NCI-H2107 (cell line): ENCODE results near the gene AHCYL2.
"Not testable (repeated sequence)": the region's sequence is repeated elsewhere in the genome, so short reads cannot be mapped to it uniquely, and the experiment has no call there.

ENCODE experiments used
- DNase-seq: peaks from one replicate; lab custom pipeline; 2025; lab: John Stamatoyannopoulos, UW

AHCYL2 gene

DNA sequence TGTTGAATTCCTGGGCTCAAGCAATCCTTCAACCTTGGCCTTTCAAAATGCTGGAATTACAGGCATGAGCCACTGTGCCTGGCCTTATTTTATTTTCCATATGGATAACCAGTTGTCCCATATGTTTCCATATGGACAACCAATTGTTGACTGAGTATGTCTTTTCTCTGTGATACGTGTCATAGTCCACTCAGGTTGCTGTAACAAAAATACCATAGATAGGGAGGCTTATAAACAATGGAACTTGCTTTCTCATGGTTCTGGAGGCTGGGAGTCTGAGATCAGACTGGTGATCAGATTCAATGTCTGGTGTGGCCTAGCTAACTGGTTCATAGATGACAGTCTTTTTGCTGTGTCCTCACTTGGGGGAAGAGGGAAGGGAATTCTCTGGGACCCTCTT, 19.4 kb downstream of the AHCYL2 start:
- DNase-seq = no peak

DNA sequence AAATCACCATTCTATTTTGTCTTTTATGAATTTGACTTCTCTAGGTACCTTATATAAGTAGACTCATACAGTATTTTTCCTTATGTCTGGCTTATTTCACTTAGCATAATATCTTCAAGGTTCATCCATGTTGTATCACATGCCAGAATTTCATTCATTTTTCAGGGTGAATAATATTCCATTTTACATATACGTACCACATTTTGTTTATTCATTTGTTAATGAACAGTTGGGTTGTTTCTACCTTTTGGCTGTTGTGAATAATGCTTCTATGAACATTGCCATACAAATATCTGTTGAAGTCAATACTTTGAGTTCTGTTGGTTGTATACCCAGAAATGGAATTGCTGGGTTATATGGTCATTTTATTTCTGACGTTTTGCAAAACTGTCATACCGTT, 20.7 kb downstream of the AHCYL2 start:
- DNase-seq = no peak

DNA sequence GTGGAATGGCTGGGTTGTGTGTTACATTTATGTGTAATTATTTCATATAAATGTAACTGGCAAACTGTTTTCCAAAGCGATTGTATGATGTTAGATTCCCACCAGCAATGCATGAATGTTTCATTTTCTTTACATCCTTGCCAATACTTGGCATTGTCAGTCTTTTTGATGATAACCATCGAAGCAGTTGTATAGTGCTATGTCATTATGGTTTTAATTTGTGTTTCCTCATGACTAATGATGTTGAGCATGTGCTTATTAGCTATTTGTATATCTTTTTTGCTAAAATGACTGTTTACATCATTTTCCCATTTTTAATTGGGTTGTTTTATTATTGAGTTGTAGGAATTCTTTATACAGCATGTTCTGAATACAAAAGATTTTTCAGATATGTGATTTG, 22.3 kb downstream of the AHCYL2 start:
- DNase-seq = no peak

- DNase-seq = no peak
These were observed 27.3 kb downstream of the AHCYL2 start for GRCh38 chr7:129252128-129252527.

GRCh38 chr7:129252603-129253002, 27.8 kb downstream of the AHCYL2 start:
- DNase-seq = not testable (repeated sequence)

- no peak for DNase-seq
These were observed 31.0 kb downstream of the AHCYL2 start for GRCh38 chr7:129255800-129256199.

GRCh38 chr7:129256221-129256620, 31.4 kb downstream of the AHCYL2 start:
- DNase-seq = no peak

DNA sequence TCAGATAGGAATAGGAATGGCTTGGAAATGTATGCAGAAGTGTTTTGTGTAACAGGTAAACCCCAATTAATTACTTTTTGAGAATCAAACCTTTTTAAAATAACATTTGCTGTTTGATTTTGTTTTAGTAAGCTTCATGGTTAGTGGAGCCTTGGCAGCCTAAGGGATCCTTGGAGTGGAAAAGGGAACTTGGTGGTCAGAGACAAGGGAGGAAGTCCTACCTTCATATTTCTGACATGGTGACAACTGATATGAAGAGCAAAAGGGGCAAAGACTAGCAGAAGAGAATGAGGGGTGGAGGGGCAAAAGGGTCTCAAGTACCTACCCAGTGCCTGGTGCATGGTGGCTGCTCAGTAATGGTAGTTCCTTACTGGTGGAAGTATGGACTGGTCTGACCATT, 32.3 kb downstream of the AHCYL2 start:
- no peak for DNase-seq

- DNase-seq = no peak
These were observed 34.0 kb downstream of the AHCYL2 start for GRCh38 chr7:129258649-129259389.

- DNase-seq = no peak
These were observed 37.5 kb downstream of the AHCYL2 start for GRCh38 chr7:129262324-129262723.

DNA sequence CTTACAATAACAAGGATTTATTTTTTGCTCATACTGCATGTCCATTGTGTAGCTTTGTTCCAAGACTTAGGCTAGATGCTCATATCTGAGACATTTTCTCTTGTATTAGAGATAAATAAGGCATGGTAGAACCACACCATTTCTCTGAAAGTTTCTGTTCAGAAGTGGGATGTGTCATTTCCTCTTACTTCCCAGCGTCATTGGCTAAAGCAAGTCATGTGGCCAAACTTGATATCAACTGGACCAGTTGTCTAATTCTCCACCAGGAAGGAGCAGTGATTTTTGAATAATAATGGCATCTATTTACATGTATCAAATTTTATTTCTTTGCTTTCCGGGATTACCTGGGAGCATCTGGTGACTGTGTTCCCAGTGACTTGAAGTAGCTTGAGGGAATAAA, 38.3 kb downstream of the AHCYL2 start:
- DNase-seq = no peak

- DNase-seq = no peak
These were observed 39.7 kb downstream of the AHCYL2 start for GRCh38 chr7:129264534-129264933.

- DNase-seq = no peak
These were observed 40.5 kb downstream of the AHCYL2 start for GRCh38 chr7:129265328-129265727.

DNA sequence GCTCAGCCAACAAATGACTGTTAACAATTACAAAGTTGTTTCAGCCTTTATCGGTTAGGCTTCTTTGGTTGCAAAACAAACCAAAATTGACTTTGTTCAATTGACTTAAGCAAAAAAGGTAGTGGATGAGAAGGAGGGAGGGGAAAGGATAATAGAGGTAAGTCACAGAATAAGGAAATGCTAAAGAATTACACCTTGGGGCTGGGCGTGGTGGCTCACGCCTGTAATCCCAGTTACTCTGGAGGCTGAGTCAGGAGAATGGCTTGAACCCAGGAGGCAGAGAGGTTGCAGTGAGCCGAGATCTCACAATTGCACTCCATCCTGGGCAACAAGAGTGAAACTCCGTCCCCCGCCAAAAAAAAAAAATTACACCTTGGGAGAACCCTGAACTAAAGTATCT, 41.4 kb downstream of the AHCYL2 start:
- DNase-seq = no peak

- no peak for DNase-seq
These were observed 45.2 kb downstream of the AHCYL2 start for GRCh38 chr7:129270077-129270476.

DNA sequence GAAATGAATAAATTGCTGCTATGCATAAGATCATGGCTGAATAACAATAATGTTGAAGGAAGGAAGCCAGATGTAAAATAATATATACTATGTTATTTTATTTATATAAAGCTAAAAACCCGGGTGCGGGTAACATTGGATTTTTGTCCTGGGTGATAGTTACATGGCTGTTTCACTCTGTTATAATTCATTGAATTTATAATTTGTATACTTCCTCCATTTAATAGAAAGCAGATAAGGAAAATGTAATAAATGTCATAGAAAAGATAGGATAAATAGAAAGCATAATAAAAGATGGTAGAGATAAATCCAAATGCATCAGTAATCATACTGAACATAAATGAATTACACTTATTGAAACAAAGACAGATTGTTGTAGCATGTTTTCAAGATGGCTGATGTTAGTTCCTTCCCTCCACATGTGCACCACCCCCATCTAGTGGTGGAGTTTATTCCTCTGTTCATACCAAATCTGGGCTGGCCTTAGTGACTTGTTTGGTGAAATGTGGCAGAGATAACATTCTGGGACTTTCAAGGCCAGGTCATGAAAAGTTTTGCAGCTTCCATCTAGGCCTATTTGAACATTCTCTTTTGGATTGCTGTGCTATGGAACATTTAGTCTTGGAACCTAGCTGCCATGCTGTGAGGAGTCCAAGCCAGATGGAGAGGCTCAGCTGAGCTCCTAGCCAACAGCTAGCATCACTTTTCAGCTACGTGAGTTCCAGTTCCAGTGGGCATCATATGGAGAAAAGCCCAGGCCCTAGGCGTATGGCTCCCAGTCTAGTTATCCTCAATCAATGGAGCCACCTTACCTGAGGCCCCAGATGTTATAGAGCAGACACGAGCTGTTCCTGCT, 46.9 kb downstream of the AHCYL2 start:
- DNase-seq = peak; percentile 43

GRCh38 chr7:129273936-129274335, 49.1 kb downstream of the AHCYL2 start:
- no peak for DNase-seq

- DNase-seq = no peak
These were observed 52.8 kb downstream of the AHCYL2 start for GRCh38 chr7:129277629-129278028.

DNA sequence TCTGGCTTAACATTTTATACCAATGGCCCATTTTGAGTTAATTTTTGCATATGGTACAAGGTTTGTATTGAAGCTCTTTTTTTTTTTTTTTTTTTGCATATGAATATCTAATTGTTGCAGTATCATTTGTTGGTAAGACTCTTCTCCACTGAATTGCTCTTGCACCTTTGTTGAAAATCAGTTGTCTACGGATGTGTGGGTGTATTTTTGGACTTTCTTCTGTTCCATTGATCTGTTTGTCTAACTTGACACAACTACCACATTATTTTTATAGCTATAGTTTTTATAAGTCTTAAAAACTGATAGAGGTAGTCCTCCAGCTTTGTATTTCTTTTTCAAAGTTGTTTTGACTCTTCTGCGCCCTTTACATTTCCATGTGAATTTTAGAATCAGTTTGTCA, 53.9 kb downstream of the AHCYL2 start:
- DNase-seq = no peak

DNA sequence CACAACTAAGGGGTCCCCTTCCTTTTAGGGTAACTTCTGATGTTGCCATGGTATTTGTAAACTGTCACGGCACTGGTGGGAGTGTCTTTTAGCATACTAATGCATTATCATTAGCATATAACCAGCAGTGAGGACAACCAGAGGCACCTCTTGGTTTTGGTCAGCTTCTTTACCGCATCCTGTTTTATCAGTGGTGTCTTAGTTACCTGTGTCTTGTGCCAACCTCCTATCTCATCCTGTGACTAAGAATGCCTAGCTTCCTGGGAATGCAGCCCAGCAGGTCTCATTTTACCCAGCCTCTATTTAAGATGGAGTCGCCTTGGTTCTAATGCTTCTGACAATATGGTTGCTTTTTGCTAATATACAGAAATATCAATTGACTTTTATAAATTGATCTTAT, 54.9 kb downstream of the AHCYL2 start:
- DNase-seq = no peak

- no peak for DNase-seq
These were observed 56.3 kb downstream of the AHCYL2 start for GRCh38 chr7:129281163-129281562.

- DNase-seq = no peak
These were observed 58.0 kb downstream of the AHCYL2 start for GRCh38 chr7:129282865-129283264.

GRCh38 chr7:129283936-129284335, 59.1 kb downstream of the AHCYL2 start:
- DNase-seq = no peak
